COLO668 (cell line): Measurements from ENCODE around the gene DNAH6.
"Not testable (repeated sequence)": the region's sequence is repeated elsewhere in the genome, so short reads cannot be mapped to it uniquely, and the experiment has no call there.

Experiments
- DNase-seq: peaks from one replicate; lab custom pipeline; 2025; ENCODE audit not compliant: unreplicated experiment; lab: John Stamatoyannopoulos, UW

DNAH6 gene

GRCh38 chr2:84496386-84496785 is 19.9 kb upstream of the DNAH6 start:
- no peak for DNase-seq

- DNase-seq, result no peak
Observed at GRCh38 chr2:84497285-84497684, 19.0 kb upstream of the DNAH6 start.

DNA sequence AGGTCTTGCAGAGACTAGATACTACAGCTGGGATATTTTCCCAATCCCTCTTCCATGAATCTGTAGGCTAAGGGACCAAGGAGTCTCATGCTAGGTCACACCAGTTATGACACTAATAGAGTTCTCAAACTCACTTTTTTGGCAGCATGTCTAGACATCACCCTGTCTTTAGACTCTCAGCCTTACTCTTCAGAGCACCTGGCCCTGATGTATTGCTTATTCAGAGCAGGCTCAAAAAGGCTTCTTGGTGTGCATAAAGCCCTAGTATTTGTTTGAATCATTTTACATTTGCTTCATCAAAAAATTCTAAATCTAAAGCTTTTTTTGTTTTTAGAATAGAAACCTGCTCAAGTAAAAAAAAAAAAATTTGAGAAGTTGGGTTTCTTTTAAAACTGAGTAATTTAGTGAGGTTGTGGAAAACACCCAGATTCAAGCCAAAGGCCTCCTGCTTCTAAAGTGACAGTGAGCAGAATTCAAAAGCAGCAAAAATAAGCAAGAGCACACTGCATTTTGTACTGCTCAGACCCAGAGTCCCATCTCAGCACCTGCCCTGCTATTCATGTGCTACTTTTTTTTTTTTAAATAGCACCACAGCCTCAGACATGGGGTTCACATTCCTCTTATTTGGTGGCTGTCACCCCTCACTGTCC is 18.0 kb upstream of the DNAH6 start:
- no peak for DNase-seq

GRCh38 chr2:84511024-84511423 is 5.3 kb upstream of the DNAH6 start:
- DNase-seq, result not testable (repeated sequence)

DNA sequence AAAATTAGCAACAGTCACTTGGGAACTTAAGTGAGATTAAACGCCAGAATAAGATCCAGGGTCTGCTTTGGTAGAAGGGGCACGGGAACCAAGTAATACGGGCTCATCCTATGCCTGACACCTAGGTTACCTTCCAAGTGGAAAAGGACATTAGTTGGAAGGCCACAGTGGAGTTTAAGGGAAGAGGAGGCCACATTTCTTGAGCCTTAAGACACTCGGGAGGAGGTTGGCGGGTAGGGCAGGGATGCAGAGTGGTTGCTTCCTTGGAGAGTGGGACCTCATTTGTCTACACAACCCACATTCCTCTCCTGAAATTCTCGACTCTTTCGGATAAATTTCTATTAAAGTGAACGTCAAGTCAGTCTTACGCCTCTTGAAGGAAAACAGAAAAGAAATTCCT is 510 bp upstream of the DNAH6 start:
- no peak for DNase-seq

DNA sequence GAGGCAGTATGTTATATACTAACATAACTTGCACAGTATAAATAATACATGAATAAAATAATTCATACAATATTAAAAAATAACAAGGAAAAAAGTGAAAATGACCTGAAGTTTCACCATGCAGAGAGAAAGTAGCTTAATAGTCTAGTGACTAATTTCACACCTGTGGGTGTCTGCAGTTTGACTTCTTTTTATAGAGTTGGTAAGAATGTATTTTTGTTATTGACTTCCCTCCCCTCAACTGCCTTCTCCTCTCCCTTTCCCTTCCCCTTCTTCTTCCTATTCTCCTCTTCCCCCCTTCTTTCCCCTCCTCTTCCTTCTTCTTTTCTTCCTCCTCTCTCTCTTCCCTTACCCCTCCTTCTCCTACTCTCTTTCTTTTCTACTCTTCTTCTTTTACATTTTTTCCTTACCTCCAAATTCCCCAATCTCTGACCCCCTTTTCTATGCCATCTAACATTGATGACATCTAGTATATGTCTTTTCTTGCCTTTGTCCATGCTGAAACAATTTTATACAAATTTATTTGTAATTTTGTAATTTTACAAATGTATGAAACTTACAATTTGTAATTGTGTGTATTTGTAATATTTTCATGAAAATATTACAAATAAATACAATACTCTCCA is 3.1 kb downstream of the DNAH6 start:
- no peak for DNase-seq

GRCh38 chr2:84526562-84526961 is 10.3 kb downstream of the DNAH6 start:
- DNase-seq, result no peak

DNA sequence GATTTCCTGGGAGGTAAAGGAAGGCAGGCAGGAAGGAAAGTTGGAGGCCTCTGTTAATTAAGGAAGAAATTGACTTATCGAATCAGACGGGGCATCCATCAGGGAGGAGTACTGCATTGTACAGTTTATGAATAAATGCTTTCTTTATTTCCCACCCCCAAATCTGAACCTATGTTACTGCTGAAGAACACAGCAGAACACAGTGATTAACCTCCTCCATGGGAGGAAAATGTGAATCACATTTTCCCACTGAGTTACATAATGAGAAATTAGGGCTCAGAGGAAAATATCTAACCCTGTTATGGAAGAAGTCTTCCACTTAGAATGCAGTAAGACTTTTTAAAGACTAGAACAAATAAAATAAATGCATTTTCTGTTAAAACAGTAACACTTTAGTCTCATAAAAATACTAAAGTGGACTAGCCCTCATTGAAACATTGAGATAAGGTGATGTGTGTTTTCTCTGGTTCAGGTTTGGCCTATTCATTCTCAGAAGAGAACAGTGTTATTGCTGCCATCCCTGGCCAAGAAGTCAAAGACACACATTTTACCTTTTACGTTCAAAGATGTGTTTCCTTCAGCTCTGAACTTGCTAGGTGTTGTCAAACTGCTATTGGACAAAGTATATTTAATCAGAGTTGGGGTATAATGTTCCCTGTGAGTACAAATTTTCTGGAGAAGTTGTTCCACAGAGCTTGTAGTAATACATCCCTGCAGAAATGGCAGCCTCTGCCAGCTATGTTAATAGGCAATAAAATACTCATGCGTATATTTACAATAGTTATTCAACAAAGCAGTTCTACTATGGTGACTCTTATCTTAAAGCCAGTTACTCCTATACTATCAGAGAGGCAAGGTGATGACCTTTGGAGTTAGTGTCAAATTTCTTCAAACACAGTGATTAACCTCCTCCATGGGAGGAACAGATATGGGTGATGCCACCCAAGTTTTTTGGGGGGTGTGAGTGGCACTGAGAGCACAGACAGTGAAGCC is 11.1 kb downstream of the DNAH6 start:
- no peak for DNase-seq

GRCh38 chr2:84532291-84532690 is 16.0 kb downstream of the DNAH6 start:
- no peak for DNase-seq

GRCh38 chr2:84534225-84534624 is 17.9 kb downstream of the DNAH6 start:
- no peak for DNase-seq

DNA sequence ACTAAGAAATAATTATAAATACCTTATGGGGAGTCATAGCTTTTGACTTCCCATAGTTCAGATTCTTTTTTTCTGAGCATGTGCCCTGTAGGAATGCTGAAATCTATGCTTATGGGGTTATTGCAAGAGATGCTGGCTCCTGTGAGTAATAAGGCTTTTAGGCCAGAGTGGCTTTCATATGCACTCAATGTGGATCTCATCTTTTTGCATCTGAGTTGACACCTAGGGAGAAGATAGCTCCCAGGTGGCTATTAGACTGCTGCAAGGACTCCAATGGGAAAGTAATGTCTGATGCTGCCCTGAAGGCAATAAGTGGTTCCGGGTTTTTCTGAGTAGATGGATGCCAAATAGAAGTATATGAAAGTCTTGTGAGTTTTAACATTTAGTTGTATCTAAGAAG is 21.0 kb downstream of the DNAH6 start:
- no peak for DNase-seq

GRCh38 chr2:84539729-84540128 is 23.4 kb downstream of the DNAH6 start:
- no peak for DNase-seq

DNA sequence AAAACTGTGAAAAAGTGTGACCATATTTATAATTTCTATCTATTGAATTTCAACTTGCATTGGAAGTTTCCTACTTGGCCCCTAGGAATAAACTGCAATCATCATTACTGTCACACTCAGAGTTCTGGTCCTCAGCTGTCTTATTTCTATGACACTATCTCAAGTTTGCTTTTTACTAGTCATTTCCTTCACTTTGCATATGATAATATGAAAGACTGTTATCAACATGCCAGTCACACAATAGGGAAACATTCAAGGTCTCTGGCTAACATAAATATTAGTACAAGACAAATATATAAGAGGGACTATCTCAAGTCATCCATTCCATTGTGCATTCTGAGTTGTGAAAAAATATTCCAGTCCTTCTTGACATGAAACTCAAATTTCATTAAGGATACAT is 28.7 kb downstream of the DNAH6 start:
- no peak for DNase-seq

- DNase-seq, result no peak
Observed at GRCh38 chr2:84546551-84546950, 30.3 kb downstream of the DNAH6 start.

- no peak for DNase-seq
Observed at GRCh38 chr2:84548303-84548702, 32.0 kb downstream of the DNAH6 start.

DNA sequence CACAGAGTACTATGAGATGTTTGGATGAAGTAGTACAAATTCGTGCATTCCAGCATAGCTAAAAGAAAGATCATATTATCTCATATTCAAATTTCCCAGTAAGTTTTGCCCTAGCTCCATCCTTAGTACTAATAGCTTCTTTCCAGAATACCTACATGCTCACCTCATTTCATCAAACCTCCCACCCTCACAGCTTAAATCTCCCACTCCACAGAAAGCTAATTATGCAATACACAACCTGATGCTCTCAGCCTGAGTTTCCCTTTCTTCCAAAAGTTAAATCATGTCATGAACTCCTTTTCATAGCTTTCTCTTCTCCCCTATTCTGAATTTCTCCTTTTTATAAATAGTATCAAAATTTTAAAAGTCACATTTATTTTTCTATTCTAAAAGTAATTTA is 34.6 kb downstream of the DNAH6 start:
- DNase-seq, result no peak

GRCh38 chr2:84551526-84551925 is 35.2 kb downstream of the DNAH6 start:
- DNase-seq, result not testable (repeated sequence)

GRCh38 chr2:84556190-84556589 is 39.9 kb downstream of the DNAH6 start:
- peak; percentile 8 for DNase-seq

GRCh38 chr2:84559838-84560237 is 43.5 kb downstream of the DNAH6 start:
- no peak for DNase-seq

DNA sequence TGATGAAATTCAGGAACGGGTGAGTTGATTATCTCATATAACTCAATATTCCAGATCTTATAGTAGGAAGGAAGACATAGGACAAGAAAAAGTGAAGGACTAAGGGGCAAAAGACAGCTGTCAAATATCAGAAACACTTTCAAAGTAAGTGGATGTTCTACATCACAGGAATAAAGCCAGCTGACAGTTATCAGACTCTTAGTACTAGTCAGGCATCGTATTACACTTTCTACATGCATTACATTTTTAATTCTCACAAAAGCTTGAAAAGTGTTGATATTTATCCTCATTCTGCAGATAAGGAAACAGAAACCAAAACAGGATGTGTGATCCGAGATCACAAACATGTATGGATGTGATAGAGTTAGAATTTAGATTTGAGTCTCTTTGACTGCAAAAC is 63.4 kb downstream of the DNAH6 start:
- no peak for DNase-seq

- DNase-seq, result no peak
Observed at GRCh38 chr2:84603911-84604310, 87.6 kb downstream of the DNAH6 start.

- no peak for DNase-seq
Observed at GRCh38 chr2:84613082-84613481, 96.8 kb downstream of the DNAH6 start.
